Left lung (tissue), 10 donors: ENCODE results near the gene GATA5. TPM values are rescaled to one million over a fixed set of nuclear protein-coding genes. Genes with fewer than 3 reads are reported as not detected.

ENCODE experiments used
- ATAC-seq: fragments of 200-7000 bp; cut with Tn5 transposase; one replicate; pipeline ENCODE4 v1.9.1; 2020; ENCODE audit warnings: moderate library complexity
- DNase-seq, 4 donors: peaks; one replicate each; pipeline ENCODE4 v3.0.0-alpha.2; 2013 to 2020
- H3K27ac ChIP-seq, 2 donors: fragments of 200-600 bp; sonication (generic) in 1 of 2; one replicate each; pipeline versions ENCODE4 v1.5.0 to v1.8.0; 2020 to 2021
- H3K27me3 ChIP-seq, 2 donors: fragments of 200-600 bp; sonication (generic) in 1 of 2; one replicate each; pipeline versions ENCODE4 v1.5.0 to v1.8.0; 2020 to 2021
- H3K36me3 ChIP-seq, 2 donors: fragments of 200-600 bp; sonication (generic) in 1 of 2; one replicate each; pipeline versions ENCODE4 v1.5.0 to v1.8.0; 2020 to 2021
- H3K4me1 ChIP-seq, 2 donors: fragments of 200-600 bp; one replicate each; pipeline ENCODE4 v1.8.0; 2021
- H3K4me3 ChIP-seq, 2 donors: fragments of 200-600 bp; sonication (generic) in 1 of 2; one replicate each; pipeline versions ENCODE4 v1.5.0 to v1.8.0; 2020 to 2021; ENCODE audit warnings: mild to moderate bottlenecking in 1 of 2
- H3K9me3 ChIP-seq, 2 donors: fragments of 200-600 bp; sonication (generic) in 1 of 2; one replicate each; pipeline versions ENCODE4 v1.5.0 to v1.8.0; 2020 to 2021
- intact Hi-C, 2 donors: fragments of 100-400 bp; cut with DNase I; formaldehyde crosslinking; loops; one replicate each; pipeline versions ENCODE4 v1.11.2 to v1.14.2; 2022
- polyA plus RNA-seq, 6 donors: library from polyadenylated mRNA; unstranded; fragments of 120-200 nt; gene quantifications; one replicate each; pipeline ENCODE4 v1.2.1, GENCODE V29; 2013; ENCODE audit not compliant: insufficient read length in 6 of 6
- total RNA-seq, 2 donors: library from RNA; stranded (reverse); fragmentation: NEBNext Ultra II Directional; extraction: Animal tissue kit (Norgen Biotek cat#: 25700); gene quantifications; one replicate each; pipeline ENCODE4 v1.2.1, GENCODE V29; 2021
- TF ChIP-seq, protein P1 (sequence below), 2 donors: fragments of 200-600 bp; sonication (generic) in 1 of 2; IDR thresholded peaks; one replicate each; pipeline versions ENCODE4 v1.5.0 to v1.8.0; 2021; ENCODE audit warnings: antibody characterized with exemption in 2 of 2
- donor health status: DM: no; HTN: yes; CAD: no.
- donor health status: DM: no; HTN: no; CAD: no.

Gene GATA5
- total and polyA plus RNA-seq, 8 donors: 0.84 to 45.8 (median 30.9) TPM

DNA sequence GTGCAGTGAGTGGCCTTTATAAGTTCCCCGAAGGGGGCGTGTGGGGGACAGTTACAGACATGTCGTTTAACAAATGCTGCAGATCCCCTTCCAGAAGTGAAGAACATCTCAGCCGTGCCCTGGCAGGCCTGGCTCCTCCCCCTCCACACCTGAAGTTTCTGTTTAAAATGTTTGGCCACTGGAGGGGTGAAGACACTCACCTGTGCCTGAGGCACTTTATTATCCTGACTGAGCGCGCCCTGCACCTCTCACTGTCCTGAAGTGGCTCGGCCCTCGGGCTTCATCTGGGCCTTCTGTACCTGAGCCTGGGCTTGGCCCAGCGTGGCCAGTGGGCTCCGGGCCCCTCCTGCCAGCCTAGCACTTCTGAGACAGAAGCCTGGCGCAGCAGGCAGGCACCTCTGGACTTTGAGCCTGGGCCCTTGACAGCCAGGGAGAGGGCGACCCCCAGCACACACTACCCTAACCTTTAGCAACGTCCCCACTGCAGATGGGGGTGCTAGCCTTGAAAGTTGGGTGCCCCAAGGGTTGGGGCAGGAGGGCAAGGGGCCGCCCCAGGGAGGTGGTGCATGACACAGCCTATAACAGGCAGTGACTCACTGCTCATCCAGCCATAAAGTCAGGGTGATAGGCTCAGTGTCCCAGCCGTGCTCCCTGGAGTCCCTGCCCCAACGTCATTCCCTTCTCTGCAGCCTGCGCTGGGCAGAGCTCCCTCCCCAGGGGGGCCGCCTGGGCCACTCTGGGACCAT, 13.6 kb upstream of the GATA5 start:
- intact Hi-C loops: no loop called here
- Histone ChIP-seq H3K27ac (no peak overlapping the region), H3K36me3 (no peaks in the 10 kb centered on the region), H3K27me3 (peaks cover 23 to 69% of the 10 kb centered on the region in 2 donors), H3K4me1 (no peaks in the 10 kb centered on the region), H3K4me3 (no peak overlapping the region), H3K9me3 (no peaks in the 10 kb centered on the region)
- DNase-seq (no peak), ATAC-seq (no peak)
- TF ChIP-seq, protein P1, sequence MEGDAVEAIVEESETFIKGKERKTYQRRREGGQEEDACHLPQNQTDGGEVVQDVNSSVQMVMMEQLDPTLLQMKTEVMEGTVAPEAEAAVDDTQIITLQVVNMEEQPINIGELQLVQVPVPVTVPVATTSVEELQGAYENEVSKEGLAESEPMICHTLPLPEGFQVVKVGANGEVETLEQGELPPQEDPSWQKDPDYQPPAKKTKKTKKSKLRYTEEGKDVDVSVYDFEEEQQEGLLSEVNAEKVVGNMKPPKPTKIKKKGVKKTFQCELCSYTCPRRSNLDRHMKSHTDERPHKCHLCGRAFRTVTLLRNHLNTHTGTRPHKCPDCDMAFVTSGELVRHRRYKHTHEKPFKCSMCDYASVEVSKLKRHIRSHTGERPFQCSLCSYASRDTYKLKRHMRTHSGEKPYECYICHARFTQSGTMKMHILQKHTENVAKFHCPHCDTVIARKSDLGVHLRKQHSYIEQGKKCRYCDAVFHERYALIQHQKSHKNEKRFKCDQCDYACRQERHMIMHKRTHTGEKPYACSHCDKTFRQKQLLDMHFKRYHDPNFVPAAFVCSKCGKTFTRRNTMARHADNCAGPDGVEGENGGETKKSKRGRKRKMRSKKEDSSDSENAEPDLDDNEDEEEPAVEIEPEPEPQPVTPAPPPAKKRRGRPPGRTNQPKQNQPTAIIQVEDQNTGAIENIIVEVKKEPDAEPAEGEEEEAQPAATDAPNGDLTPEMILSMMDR (IDR thresholded peaks at IDR 0.05): no peak

DNA sequence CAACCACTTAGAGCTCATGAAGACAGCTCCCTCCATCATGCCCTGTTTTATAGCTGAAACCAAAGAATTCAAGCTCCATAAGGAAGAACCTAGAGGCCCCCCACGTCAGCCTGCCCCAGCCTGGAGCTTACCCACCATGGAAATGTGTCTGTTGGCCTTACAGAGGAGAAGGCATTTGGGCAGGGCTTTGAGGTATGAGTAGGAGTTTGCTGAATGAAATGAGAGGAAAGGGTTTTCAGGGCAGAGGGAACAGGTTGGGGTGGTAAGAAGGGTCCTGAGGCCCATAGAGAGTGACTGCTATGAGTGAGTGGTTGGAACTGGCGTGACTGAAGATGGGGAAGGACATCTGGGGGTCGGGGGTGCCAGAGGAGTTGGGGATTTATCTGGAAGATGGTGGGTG, 12.7 kb upstream of the GATA5 start:
- intact Hi-C loops: no loop called here
- Histone ChIP-seq H3K9me3 (no peaks in the 10 kb centered on the region), H3K36me3 (no peaks in the 10 kb centered on the region), H3K4me3 (no peak overlapping the region), H3K27ac (no peak overlapping the region), H3K4me1 (no peaks in the 10 kb centered on the region), H3K27me3 (peaks cover 29 to 78% of the 10 kb centered on the region in 2 donors)
- ATAC-seq (no peak), DNase-seq (no peak)
- TF ChIP-seq, protein P1 (IDR thresholded peaks at IDR 0.05): no peak

DNA sequence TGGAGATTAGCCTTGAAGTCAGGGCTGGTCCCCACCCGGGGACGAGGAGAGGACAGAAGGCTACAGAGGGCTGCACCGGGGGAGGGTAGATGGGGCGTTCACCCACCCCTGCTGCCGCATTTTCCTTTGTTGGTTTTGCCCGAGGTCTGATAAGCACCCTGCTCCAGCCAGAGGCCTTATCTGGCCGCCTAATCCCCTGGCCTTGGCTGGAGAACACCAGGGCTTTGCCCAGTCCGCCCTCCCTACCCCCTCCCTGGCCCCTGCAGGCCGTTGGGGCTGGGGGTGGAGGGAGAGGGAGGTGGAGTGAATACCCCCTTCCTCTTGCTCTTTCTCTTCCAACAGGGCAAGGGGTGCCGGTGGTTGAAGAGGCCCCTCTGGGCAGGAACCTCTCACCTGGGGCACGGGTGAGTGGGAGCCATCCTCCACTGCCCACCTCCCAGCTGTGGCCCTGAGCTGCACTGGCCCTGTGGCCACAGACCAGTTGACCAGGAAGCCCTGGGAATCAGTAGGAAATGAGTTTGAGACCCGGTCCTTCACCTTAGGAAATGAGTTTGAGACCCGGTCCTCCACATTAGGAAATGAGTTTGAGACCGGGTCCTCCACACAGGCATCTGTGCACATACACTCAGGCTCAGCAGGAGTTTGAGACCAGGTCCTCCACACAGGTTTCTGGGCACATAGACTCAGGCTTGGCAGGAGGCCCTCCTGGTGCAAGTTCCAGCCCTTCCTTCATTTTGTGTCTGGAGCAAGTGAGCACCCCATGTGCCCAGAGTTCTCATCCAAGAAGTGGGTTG, 12.0 kb upstream of the GATA5 start:
- ATAC-seq (no peak), DNase-seq (no peak)
- TF ChIP-seq, protein P1 (IDR thresholded peaks at IDR 0.05): no peak
- H3K27me3 ChIP-seq: peaks cover 36 to 85% of the 10 kb centered on the region in 2 donors
- no peaks in the 10 kb centered on the region for H3K4me1 ChIP-seq
- no peak overlapping the region for H3K27ac ChIP-seq
- no peak overlapping the region for H3K4me3 ChIP-seq
- H3K9me3 ChIP-seq: no peaks in the 10 kb centered on the region
- intact Hi-C loops: no loop called here
- H3K36me3 ChIP-seq: no peaks in the 10 kb centered on the region

DNA sequence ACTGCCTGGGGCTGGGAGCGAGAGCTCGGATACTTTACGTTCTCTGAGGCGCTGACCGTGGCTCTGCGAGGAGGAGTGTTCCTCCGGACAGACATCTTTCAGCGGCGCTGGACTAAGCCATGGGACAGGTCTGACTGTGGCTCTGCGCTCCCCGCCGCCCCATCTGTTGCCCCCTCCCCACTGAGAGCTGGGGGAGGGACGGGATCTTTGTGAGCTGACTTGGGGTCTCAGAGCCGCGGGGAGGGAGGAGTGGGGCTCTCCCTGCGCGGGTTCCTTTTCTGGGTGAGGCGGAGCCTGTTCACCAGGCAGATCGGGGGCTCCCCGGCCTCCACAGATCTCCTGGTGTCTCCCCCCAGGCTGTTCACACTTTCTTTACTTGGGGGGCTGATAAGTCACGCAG, 11.3 kb upstream of the GATA5 start:
- Histone ChIP-seq H3K27me3 (peaks cover 43 to 92% of the 10 kb centered on the region in 2 donors), H3K9me3 (no peaks in the 10 kb centered on the region), H3K4me1 (peaks cover 0 to 6% of the 10 kb centered on the region in 2 donors), H3K4me3 (no peak overlapping the region), H3K27ac (no peak overlapping the region), H3K36me3 (no peaks in the 10 kb centered on the region)
- intact Hi-C loops: no loop called here
- no peak for DNase-seq
- ATAC-seq: no peak
- TF ChIP-seq, protein P1 (IDR thresholded peaks at IDR 0.05): no peak

DNA sequence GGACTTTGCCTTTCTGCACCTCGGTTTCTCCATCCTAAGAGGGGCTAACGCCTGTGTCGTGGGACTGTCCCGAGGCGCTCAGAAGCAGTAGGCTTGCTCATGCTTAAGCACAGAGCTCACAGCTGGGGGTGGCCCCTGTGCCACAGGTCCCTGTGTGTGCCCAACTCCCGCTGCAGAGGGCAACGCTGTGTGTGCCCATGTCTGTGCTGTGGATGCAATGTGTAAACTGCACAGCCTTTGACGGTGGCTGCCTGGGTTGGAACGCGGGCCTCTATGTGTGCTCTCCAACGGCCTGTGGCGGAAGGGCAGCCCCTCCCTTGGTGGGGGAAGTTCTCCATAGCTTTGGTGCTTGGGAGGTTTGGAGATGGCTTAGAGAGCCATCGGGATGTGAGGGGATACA, 10.7 kb upstream of the GATA5 start:
- TF ChIP-seq, protein P1 (IDR thresholded peaks at IDR 0.05): no peak
- no peak for DNase-seq
- peaks cover 49 to 93% of the 10 kb centered on the region in 2 donors for H3K27me3 ChIP-seq
- ATAC-seq: no peak
- no peaks in the 10 kb centered on the region for H3K36me3 ChIP-seq
- no peak overlapping the region for H3K4me3 ChIP-seq
- intact Hi-C loops: no loop called here
- H3K4me1 ChIP-seq: peaks cover 0 to 11% of the 10 kb centered on the region in 2 donors
- no peak overlapping the region for H3K27ac ChIP-seq
- no peaks in the 10 kb centered on the region for H3K9me3 ChIP-seq
